ENCODE measurements around the gene DLG2.

The DLG2 gene

DNA sequence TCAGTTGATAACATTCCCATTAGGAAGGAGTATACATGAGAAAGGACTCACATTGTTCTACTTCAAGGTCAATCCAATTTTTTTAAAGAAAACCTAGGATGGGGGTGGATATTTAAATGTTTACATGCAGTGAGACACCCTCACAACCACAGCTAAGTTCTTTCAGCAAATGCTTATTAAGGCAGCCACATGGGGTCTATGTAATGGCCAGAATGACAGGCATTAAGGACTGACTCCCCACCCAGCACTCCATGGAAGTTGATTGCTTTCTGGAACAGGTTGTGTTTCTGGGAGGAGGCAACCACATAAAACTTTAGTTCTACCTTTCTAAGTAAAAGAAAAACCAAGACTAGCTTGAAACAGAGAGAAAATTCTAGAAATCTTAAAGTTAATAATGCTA is 1678.9 kb downstream of the DLG2 start:
- no peak for DNase-seq

DNA sequence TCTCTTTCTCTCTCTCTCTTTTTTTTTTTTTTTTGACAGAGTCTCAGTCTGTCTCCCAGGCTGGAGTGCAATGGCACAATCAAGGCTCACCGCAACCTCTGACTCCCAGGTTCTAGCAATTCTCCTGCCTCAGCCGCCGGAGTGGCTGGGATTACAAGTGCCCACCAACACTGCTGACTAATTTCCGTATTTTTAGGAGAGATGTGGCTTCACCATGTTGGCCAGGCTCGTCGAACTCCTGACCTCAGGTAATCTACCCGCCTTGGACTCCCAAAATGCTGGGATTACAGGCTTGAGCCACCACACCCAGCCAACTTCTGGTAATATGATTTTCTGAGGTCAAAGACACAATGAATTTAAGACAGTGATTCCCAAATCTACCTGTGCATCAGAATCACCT is 1681.2 kb downstream of the DLG2 start:
- DNase-seq: no peak

DNA sequence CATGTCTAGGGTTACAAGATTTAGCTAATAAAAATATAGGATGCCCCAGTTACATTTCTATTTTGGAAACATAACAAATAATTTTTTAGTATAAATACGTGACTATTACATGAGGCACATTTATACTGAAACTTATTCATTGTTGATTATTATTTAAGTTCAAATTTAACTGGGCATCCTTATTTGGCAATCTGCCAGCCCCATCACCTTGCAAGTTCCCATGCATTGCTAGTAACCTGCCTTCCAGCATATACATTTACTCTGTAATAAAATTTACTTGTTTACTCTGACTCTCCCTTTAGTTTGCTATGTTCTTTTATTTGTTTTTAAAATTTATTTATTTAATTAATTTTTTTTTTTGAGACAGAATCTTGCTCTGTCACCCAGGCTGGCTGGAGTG is 1686.1 kb downstream of the DLG2 start:
- no peak for DNase-seq

DNA sequence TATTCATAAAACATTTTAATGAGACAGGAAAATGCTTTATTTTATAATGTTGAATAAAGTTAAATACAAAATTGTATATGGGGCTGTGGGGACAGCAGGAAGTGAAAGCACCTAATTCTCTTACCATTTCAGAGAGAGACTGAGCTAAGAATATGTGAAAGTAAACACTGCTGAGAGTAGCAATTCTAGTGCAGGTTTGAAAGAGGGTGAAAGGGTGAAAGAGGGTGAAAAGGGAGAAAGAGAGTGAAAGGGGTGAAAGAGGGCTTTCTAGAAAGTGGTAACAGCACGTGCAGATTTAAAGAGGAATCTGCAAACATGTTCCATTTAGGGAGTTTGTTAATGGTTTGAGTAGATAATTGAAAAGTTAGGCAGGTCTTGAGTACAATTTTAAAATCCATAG is 1689.0 kb downstream of the DLG2 start:
- DNase-seq: no peak

- no peak for DNase-seq
Observed at GRCh38 chr11:83933008-83933407, 1694.1 kb downstream of the DLG2 start.

- DNase-seq: no peak
Observed at GRCh38 chr11:83927422-83927821, 1699.7 kb downstream of the DLG2 start.

- no peak for DNase-seq
Observed at GRCh38 chr11:83924795-83925542, 1702.2 kb downstream of the DLG2 start.

DNA sequence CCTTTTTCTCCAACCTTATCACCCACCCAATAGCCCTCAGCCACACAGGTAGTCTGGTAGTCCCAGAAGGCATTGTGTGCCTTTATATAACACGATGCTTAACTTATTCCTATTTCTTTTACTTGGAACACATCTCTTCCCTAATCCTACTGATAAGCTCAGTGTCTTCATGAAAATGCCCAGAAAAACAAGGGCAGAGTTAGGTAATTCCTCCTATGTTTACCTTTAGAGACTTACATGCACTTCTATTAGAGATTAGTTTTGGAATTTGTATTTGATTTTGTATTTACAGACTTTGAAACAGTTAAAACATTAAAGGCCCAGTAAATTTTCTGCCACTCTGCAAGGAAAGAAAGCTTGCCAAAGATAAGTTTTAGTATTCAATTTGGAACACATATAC is 1703.2 kb downstream of the DLG2 start:
- DNase-seq: no peak

- DNase-seq: no peak
Observed at GRCh38 chr11:83922953-83923352, 1704.2 kb downstream of the DLG2 start.

DNA sequence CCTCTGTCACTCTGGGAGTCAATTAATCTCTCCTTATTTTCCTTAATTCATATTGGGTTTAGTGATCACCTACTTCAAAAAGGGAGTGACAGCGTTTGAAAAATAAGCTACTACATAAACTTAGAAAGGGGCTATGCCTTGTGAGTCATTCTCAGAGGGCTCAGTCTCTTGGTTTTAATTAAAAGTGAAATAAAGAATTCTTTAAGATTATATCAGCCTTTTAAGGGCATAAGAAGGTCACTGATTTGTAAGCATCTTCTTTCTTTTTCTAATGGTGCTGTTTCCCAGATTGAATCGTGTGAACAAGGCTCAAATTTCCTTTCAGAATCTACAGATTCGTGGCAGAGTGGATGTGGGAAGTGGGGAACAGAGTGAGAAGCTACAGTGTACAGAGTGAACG is 1704.8 kb downstream of the DLG2 start:
- DNase-seq: no peak

DNA sequence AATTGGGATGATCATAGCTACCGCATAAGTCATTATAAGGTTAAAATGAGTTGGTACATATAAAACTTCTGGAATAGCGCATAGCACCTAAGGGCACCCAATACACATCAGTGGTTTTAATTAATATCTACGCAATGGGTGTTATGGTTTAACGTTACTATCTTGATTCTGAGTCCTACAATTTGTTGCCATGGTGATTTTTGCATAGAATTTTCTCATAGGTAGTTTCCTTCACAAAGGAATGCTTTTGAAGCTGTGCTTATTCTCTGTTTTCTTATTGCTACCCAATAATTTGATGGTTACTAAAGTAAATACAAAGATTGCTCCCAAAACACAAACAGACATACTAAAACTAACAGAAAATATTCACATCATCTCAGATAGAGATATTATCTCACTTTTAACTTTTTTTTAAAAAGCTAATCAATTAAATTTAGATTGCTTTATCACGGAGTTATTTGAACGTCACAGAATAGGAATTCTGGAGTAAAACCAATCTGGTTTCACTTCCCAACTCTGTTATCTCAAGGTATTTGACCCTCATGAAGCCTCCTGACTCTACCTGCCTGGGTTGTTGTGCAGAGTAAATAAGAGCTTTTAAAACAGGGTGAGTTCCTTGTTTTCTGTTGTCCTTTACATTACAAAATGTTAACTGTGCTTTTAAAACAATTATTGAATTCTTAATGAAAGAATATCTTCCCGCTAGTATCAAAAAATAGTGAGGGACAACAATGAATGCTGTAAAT is 1705.5 kb downstream of the DLG2 start:
- no peak for DNase-seq

GRCh38 chr11:83918476-83918875 is 1708.7 kb downstream of the DLG2 start:
- DNase-seq: no peak

GRCh38 chr11:83914995-83915394 is 1712.1 kb downstream of the DLG2 start:
- DNase-seq: no peak

- no peak for DNase-seq
Observed at GRCh38 chr11:83909579-83910534, 1717.3 kb downstream of the DLG2 start.

DNA sequence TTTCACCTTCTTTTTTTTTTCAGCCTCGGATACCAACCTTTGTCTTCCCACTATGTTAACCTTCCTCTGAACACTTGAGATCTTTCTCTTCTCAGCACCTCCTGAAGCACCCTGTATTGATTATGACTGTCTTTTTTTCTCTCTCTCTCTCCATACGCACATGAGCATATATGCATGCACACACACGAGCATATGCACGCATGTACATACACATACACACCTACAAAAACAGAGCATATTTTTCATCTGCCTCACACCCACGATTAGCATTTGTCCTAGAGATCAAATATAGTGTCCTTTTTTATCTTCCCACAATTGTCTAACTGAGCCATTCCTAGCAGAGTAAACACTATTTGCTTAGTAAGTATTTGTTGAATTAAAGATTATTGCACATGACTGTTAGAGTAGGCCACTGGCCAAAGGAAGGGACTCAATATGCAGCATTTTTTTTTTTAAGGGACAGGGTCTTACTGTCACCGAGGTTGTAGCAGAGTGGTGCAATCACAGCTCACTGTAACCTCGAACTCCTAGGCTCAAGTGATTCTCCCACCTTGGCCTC is 1718.8 kb downstream of the DLG2 start:
- no peak for DNase-seq

GRCh38 chr11:83895516-83895915 is 1731.6 kb downstream of the DLG2 start:
- DNase-seq: no peak

GRCh38 chr11:83881428-83881827 is 1745.7 kb downstream of the DLG2 start:
- DNase-seq: no peak

DNA sequence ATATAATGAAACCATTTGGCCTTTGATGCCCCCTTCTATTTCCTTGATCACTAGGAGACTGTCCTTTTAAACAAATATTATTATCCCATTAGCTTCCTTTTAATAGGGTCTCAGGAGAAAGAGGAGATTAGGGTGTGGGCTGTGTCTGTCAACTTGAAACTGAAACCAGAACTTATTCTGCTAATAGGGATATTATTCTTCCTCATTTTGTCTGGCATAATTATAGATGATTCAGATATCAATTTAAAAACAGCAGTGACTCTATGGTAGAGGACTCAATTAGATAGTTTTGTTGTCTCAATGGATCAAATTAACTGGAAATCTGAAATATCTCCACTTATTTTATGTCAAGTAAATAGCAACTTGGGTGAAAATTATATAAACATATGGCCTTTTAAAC is 1756.1 kb downstream of the DLG2 start:
- DNase-seq: no peak

DNA sequence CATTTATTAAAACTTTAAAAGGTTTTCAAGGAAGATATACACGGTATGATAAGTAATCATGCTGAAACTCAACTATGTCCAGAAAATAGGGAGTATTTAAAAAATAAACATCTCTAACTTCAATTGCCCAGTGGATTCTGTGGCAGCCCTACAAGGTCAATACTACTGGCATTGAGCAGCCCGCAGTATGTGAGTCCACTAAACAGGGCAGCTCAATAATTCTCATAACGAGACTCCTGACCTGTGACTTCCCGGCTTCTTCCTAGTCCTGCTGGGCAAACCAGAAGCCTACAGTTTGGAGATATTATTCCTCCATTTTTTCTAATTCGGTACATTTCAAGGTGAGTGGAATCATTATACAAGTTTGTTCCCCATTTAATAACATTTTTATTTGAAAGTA is 1760.5 kb downstream of the DLG2 start:
- DNase-seq: no peak

GRCh38 chr11:83865636-83866461 is 1761.3 kb downstream of the DLG2 start:
- DNase-seq: no peak

- DNase-seq: no peak
Observed at GRCh38 chr11:83864412-83865057, 1762.6 kb downstream of the DLG2 start.

DNA sequence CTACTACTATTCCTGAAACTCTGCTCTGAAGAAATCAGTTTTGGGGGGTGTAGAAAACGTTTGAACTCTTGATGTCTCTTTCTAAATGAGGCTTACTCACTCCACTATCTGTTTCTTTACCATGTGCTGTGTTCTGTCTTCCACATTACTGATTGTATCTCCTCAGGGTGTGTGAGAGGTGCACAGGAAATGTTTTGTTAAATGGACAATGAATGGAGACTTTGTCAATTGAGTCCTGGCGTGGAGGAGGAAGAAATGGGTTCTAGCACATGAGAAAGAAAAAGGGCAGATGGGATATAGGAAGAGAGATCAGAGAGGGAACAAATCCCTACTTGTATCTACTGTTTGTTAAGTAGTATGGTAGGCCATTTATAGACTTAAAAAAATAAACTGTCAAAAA is 1763.9 kb downstream of the DLG2 start:
- DNase-seq: no peak
